T follicular helper cell (primary cell): Measurements from ENCODE around the gene DNALI1.
"Not testable (repeated sequence)": the region's sequence is repeated elsewhere in the genome, so short reads cannot be mapped to it uniquely, and the experiment has no call there.

Experiments used
- DNase-seq: peaks from one replicate; pipeline ENCODE4 v3.0.0-alpha.2; 2020; ENCODE audit warnings: low read depth

Gene DNALI1

DNA sequence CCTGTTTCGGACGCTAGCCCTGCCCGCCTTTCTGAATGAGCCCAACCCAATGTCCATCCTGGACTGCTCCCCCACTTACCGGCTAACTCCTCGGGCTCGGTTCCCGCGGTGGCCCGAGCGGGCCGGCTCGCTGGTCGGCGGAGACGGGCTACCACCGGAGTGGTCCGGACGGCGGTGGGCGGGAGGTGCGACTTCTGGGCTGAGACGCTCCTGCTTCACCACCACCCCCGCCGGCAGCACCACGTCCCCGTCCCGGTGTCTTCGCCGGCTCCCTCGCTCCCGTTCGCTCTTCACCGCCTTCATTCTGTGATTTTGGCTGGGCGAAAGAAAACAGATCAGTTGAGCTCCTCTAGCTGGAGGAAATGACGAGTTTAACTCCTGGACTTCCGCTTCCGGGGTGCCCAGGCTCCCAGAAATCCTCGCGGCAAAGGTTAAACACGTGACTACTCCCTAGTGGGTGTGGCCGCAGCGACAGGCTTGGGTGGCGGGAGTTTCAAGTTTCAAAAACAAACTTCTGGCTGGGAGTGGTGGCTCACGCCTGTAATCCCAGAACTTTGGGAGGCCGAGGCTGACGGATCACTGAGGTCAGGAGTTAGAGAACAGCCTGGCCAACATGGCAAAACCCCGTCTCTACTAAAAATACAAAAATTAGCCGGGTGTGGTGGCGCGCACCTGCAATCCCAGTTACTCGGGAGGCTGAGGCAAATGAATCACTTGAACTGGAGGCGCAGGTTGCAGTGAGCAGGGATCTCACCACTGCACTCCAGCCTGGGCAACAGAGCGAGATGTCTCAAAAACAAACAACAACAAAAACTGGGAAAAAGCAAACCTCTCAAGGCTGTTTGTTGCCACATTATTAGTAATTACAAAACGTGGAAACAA, 2.6 kb upstream of the DNALI1 start, which contains the start of gene SNIP1:
SNIP1 (minus strand) TSS at position 367 of the 882 bp plus-strand sequence; CDS start at position 303, 64 bp downstream.
- DNase-seq, result peak; percentile 88

- no peak for DNase-seq
Observed at GRCh38 chr1:37557402-37557801, 662 bp downstream of the DNALI1 start.

DNA sequence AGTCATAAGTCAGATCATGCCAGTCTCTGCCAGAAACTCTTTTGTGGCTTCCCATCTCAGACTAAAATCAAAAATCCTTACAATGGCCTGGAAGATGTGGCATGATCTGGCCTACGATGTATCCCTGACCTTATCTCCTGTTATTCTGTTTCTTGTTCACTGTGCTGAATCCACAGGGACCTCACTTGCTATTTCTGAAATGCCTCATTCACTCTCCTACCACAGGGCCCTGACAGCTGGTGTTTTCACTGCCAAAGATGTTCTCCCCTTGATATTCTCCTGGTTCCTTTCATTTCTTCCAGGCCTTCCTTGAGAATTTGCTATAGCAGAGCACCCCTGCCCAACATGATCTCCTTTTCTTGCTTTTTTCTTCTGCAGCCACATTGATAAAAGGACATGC, 1.7 kb downstream of the DNALI1 start:
- DNase-seq, result no peak

DNA sequence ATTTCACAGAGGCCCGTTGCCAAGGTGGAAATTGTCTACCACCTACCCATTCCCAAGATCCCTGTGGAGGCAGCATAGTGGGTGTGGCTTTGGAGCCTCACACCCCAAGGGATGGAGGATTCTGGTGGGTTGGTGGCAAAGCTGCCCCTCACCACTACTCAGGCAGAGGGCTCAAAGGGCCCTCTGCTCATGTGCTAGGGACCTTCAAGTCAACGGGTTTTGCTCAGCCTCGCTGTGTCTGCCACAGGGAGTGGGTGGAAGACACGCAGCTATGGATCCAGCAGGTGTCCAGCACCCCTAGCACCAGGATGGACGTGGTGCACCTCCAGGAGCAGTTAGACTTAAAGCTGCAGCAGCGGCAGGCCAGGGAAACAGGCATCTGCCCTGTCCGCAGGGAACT, 2.3 kb downstream of the DNALI1 start:
- DNase-seq, result no peak

- DNase-seq, result not testable (repeated sequence)
Observed at GRCh38 chr1:37559957-37560379, 3.2 kb downstream of the DNALI1 start.

GRCh38 chr1:37560401-37561132, 3.8 kb downstream of the DNALI1 start:
- no peak for DNase-seq

DNA sequence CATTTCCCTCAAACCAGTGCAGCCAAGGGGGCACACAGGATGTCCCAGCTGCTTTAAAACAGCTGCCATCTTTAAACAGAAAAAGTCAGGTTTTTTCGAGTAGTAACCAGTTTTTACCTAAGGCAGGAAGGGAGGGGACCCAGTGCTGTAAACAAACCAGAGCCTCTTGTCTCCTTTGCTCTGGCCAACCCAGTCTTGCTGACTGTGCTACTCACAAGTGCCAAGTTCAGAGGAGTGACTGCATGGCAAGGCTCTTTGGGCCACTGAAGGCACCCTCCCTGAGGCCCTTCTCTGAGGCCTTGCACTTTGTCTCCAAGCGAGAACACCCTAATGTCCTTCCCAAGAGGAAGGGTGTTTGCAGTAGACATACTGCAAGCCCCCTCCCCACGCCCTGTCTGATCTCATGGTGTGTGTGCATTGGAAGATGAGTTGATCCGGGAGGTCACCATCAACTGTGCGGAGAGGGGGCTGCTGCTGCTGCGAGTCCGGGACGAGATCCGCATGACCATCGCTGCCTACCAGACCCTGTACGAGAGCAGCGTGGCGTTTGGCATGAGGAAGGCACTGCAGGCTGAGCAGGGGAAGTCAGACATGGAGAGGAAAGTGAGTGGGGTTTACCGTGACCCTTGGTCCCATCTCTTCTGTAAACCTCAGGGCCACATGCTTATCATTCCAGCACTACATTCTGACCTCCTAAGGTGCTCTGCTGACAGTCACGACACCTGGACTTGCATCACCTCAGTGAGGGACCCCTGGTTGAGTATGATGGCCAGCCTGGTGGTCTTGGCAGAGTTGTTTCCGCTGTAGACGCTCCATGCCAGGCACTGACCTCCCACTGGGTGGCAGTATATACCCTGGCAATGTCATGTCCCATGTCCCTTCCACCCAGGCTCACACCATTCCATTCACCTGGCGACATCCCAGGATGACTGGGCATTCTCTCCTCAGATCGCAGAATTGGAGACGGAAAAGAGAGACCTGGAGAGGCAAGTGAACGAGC, 4.7 kb downstream of the DNALI1 start:
- peak; percentile 6 for DNase-seq

GRCh38 chr1:37562984-37563383, 6.2 kb downstream of the DNALI1 start:
- no peak for DNase-seq

DNA sequence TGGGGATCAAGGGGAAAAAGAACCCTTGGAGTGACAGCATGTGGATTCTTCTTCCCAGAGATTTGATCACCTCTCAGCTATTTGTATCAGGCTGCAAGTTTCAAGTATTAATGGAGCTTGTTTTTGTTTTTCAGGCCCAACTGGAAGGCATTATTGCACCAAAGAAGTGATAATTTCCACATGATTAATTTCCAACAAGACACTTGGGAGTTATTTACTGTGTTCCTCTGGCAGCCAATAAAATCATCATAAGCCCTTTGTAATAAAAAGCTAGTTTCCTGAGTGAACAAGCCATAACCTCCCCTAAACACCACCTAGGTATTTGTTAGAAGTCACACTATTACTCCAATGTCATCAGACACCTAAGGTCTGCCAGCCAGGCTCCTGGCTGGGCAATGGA, 8.2 kb downstream of the DNALI1 start:
- DNase-seq, result no peak

DNA sequence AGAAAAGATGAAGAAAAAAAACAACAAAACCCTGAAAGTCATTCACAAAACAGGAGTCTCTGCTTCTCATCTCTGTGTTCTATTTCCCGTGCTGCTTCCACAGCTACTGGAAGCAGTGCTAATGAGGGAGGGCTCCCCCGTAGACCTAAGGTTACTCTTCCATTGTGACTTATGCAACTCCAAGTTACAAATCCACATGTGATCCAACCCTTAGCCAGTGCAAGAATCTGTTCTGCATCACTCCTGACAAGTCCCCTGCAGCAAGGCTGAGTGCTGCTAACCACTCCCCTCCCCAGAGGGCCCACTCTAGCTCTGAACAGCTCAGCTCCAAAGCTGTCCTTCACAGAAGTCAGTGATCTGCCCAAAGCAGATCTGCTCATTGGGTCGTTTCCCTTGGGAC, 10.3 kb downstream of the DNALI1 start:
- DNase-seq, result no peak

- no peak for DNase-seq
Observed at GRCh38 chr1:37570528-37571334, 14.0 kb downstream of the DNALI1 start.

DNA sequence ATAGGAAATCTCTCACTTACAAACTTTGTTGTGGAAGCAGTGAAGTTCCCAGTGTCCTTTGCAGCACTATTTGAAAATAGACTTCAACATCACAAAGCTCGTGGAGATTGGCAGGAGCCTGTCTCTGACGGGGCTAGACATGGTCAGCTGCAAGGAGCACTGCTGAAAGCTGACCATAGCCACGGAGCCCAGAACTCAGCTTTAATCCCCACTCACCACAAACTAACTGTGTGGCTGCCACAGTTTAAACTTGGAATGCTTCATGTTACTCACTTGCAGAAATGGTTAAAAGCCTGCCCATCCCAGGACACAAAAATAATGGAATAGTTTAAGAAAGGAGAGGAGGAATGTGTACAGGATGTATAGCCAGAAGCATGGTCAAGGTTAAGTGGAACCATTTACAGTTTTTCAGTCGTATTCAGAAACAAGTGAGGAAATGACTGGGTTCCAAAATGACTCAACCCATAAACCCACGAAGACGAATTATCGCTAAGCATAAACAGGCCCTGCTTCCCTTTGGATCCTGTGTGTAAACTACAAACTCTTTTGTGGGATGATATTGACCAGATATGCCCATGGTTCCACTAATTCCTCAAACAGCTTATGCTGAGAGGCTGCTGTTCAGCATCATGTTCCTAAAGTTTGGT, 18.2 kb downstream of the DNALI1 start:
- no peak for DNase-seq

GRCh38 chr1:37575692-37576091, 19.0 kb downstream of the DNALI1 start:
- DNase-seq, result no peak

DNA sequence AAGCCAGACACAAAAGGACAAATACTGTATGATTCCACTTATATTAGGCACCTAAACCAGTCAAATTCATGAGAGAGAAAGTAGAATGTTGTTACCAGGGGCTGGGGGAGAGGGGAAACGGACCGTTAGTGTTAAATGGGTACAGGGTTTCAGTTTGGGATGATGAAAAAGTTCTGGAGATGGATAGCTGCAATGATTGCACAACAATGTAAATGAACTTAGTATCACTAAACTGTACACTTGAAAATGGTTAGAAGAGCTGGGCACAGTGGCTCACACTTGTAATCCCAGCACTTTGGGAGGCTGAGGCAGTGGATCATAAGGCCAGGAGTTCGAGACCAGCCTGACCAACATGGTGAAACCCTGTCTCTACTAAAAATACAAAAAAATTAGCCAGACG, 27.8 kb downstream of the DNALI1 start:
- DNase-seq, result not testable (repeated sequence)

- DNase-seq, result no peak
Observed at GRCh38 chr1:37588939-37589338, 32.2 kb downstream of the DNALI1 start.

- DNase-seq, result no peak
Observed at GRCh38 chr1:37593726-37594125, 37.0 kb downstream of the DNALI1 start.

DNA sequence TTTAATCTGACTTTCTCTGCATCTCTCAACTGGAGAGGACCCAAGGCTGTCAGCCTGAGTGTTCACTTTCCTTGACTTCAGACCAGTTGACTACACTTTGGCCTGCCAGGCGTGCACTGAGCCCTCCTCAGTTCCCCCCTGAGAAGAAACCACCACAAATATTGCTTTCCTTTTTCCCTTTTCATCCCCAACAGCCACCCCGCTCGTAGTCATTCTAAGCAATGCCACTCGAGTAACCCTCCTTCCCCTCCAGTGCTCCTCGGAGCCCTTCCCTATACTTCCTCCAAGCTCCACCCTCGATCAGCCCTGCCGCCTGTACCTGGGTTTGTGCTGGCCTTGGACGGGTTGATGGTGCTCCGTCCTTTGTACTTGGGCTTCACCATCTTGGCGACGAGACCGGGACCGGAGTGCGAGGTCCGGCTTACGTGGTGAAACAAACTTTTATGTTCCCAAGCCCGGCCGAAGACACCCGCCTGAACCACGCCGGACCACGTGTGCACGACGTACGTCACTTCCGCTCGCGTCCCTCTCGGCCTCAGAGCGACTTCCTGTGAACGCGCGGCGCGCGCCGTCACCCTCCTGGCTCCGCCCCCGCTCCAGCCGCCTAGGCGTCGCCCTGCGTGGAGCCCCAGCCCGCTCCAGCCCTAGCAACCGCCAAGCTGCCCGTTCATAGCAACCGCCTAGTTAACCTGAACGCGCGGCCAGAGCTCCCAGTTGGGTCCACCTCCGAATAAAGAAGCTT, 38.9 kb downstream of the DNALI1 start, which contains the start of gene GNL2:
GNL2 (minus strand) TSS at position 498 of the 742 bp plus-strand sequence; CDS start at position 383, 115 bp downstream.
- peak; percentile 92 for DNase-seq

- no peak for DNase-seq
Observed at GRCh38 chr1:37596182-37596667, 39.5 kb downstream of the DNALI1 start.

DNA sequence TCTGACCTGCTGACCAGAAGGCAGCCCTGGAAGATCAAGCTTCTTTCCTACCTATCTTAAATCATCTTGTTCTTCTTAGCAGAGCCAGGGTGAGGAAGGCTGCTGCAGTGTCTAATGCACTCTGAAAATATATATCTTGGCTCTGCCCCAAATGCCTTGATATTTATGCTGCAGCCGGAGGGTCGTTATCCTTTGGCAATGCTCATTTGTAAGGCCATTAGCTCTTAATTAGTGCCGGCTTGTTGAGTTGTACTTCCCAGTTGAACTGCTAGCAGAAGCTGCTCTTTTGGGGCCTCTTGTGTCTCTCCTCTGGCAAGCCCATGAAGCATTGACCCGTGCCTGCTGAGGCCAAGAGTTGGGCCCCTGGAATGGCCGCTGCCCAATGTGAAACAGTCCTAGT, 43.2 kb downstream of the DNALI1 start:
- DNase-seq, result no peak
